NCI-H446 (cell line): ENCODE results near the gene TRIM75.
"Not testable (repeated sequence)": the region's sequence is repeated elsewhere in the genome, so short reads cannot be mapped to it uniquely, and the experiment has no call there.

Experiments used
- DNase-seq, 2 experiments: peaks; one replicate each; lab custom pipeline; 2025; lab: John Stamatoyannopoulos, UW

Gene TRIM75

DNA sequence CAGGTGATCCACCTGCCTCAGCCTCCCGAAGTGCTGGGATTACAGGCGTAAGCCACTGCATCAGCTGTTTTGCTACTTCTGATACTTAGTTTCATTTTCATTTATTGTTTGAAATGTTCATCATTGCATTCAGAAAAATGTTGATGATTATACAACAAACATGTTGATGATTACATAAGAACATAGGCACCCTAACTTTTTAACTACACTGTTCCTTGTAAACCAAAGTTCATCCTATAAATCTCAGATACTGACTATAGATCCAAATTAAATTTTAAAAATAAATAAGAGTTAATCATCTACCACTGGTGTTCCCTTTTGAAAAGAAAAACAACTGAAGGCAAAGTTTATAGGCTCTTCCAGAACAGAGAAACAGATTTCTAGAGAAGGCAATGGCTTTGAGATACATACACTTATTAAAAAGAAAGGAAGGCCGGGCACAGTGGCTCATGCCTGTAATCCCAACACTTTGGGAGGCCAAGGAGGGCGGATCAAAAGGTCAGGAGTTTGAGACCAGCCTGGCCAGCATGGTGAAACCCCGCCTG lies 23.4 kb downstream of the TRIM75 start:
- no peak for DNase-seq

DNA sequence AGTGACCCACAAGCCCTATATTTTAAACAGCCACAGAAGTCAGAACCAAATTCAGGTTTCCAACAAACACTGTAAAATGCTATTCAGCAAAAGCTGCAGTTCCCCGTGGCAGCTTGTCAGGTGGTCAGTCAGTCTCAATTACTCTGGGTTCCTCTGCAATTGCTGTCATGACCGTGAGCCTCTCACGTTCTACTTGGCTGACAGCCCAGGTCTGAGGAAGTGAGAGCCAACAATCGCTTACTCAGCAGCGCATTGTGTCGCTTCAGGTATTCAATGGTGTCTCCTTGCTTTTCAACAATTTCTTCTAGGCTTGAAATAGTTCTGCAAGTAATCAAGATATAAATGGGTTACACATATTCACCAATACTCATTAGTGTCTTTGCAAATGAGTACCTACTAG lies 25.8 kb downstream of the TRIM75 start:
- DNase-seq: peak in 1 of 2 experiments; percentile 30

DNA sequence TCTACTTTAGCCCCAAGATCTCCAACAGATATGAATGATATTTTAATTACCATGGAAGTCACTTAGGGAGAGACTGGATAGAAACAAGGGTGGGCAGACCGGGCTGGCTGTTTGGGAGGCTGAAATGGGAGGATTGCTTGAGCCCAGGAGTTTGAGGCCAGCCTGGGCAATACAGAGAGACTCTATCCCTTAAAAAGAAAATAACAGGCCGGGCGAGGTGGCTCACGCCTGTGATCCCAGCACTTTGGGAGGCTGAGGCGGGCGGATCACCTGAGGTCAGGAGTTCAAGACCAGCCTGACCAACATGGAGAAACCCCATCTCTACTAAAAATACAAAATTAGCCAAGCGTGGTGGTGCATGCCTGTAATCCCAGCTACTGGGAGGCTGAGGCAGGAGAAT lies 31.1 kb downstream of the TRIM75 start:
- DNase-seq: not testable (repeated sequence)

DNA sequence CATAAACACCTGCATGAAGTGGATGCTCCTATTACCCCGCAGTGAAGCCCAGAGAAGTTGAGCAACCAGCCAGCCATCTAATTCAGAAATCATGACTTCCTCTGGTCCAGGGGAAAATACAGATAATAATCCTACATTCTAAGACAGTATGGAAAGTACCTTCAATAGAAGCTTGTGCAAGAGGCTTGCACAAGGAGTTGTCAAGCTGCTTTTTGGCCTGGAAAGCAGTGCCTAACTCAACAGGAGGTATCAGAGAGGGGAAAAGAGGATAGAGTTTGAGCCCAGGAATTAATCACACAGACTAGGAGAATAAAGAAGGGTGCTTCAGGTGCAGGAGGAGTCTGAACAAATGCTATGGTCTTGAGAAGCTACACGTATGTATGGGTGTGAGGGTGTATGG lies 32.3 kb downstream of the TRIM75 start:
- DNase-seq: no peak

DNA sequence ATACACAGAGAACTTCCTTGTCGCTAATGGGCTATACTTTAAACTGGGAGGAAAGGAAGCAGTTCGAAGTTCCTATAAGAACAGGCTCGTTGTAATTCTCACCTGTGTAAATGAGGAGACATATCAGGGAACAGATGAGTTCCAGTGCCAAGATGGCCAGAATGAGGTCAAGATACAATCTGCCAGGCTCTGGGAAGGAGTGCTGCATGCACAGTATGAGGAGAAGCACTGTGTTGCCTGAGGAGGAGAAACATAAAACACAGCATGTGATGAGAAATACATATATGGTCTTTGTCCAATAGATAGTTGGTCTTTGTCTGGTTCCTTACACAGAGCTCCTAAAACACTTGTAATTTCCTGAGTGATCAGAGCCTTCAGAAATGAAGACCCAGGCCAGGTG lies 34.7 kb downstream of the TRIM75 start:
- DNase-seq: no peak

DNA sequence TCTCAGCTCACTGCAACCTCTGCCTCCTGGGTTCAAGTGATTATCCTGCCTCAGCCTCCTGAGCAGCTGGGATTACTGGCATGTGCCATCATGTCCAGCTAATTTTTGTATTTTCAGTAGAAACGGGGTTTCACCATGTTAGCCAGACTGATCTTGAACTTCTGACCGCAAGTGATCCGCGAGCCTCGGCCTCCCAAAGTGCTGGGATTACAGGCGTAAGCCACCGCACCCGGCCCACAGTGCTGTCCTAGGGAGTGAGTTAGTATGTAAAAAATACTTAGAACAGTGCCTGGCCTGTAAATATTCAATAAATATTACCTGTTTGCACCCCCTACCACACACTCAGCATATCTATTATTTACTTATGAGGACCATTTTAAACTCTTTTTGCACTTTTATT lies 38.5 kb downstream of the TRIM75 start:
- not testable (repeated sequence) for DNase-seq

DNA sequence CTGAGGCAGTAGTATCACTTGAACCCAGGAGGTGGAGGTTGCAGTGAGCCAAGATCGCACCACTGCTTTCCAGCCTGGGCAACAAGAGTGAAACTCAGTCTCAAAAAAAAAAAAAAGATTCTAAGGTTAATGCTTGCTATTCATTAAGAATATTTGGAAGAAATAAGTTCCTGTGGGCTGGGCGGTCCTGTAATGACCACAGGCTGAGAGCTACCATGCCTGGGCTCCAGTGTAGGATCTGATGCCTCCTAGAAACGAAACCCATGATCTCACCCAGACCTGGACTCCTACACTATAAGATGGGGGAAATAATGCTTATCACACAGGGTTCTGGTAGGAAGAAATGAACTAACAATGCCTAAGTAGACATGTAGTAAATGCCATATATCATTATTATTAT lies 41.2 kb downstream of the TRIM75 start:
- no peak for DNase-seq

DNA sequence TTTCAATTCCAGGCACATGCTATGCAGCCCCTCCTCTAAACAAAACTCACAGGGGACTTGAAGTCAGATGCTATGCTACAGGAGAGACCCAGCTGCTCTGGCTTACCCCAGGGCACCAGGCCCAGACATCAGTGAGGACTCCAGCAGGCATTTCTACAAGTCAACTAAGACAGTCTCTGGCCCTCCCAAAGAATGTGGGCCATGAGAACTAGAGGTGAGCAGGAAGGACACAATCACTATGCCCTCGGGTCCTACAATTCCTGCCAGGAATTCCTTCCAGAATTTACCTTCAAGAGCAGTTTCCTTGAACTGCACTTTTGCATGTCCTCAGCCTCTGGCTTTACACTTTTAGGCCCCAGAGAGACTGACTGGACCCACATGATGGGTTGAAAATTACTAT lies 41.6 kb downstream of the TRIM75 start:
- DNase-seq: no peak

DNA sequence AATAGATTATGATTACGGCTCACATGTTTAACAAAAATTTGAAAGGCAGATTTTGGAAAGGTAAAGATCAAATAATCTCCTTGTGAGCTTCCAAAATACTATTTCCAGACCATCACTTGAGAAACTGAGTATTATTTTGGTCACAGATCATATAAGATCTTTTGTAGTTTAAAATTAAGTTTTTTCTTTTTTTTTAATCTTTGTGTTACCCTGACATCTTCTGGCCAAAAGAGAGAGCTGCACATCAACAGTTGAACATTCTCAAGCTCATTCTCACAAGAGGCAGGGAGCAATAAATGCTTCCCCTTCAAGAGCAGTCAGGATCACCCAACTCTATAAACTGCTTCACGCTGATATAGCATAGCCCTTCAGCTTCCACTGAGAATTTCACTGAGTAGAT lies 43.1 kb downstream of the TRIM75 start:
- DNase-seq: peak; percentile 2 to 7

DNA sequence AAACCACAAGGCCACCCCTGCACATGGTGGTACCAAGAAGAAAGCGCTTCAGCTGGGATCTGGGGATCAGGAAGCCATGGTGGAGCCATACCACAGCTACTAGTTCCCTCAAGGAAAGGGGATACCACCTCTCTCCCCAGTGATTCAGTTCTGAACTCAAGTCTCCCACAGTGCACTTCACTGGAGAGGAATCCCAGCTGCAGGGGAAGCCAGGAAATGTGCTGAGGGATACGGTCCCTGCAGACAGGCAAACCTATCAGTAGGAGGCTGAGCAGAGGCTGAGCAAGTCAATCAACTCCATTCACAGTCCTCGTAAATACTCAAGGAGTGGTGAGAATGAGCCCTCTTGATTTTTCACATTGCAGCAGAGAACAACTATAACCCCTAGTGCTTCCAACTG lies 48.0 kb downstream of the TRIM75 start:
- DNase-seq: no peak

DNA sequence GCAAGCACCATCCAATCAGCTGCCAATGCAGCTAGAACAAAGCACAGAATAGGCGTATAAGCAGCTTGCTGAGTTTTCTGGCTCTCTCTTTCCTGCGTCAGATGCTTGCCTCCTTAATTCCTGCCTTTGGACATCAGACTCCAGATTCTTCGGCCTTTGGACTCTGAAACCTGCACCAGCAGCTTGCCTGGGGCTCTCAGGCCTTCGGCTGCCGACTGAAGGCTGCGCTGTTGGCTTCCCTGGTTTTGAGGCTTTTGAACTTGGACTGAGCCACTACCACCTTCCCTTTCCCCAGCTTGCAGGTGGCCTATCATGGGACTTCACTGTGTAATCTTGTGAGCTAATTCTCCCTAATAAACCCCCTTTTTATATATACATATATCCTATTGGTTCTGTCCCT lies 52.9 kb downstream of the TRIM75 start:
- DNase-seq: no peak
